Loucy (cell line): ENCODE measurements around the gene LRRN4CL.

ENCODE experiments used
- H2AFZ ChIP-seq: fragments of 200-600 bp; sonication (generic); 2 replicates; pipeline ENCODE4 v1.6.0; 2016; ENCODE audit warnings: antibody characterized with exemption, mild to moderate bottlenecking, low read length, moderate library complexity
- H3F3A ChIP-seq: fragments of 200-600 bp; 2 replicates; pipeline ENCODE4 v1.6.0; 2016; ENCODE audit warnings: antibody characterized with exemption, low read depth, mild to moderate bottlenecking
- H3K27me3 ChIP-seq: fragments of 200-600 bp; sonication (generic); 2 replicates; pipeline ENCODE4 v1.6.1; 2014; ENCODE audit warnings: low read length, mild to moderate bottlenecking; ENCODE audit not compliant: insufficient read depth, poor library complexity, severe bottlenecking
- H3K36me3 ChIP-seq: fragments of 200-600 bp; sonication (generic); 2 replicates; pipeline ENCODE4 v1.6.1; 2016; ENCODE audit warnings: low read length; ENCODE audit not compliant: insufficient read depth
- H3K4me1 ChIP-seq: fragments of 200-600 bp; sonication (generic); 2 replicates; pipeline ENCODE4 v1.5.1; 2014; ENCODE audit warnings: low read length, mild to moderate bottlenecking; ENCODE audit not compliant: insufficient read depth, poor library complexity, severe bottlenecking
- H3K4me2 ChIP-seq: fragments of 200-600 bp; sonication (generic); 2 replicates; pipeline ENCODE4 v1.6.0; 2014; ENCODE audit warnings: antibody characterized with exemption, low read length, low read depth, mild to moderate bottlenecking; ENCODE audit not compliant: poor library complexity, severe bottlenecking
- H3K4me3 ChIP-seq: fragments of 200-600 bp; sonication (generic); 2 replicates; pipeline ENCODE4 v1.5.1; 2014; ENCODE audit warnings: low read length, mild to moderate bottlenecking, mixed read lengths; ENCODE audit not compliant: poor library complexity, severe bottlenecking
- H3K79me2 ChIP-seq: fragments of 200-600 bp; sonication (generic); 2 replicates; pipeline ENCODE4 v1.6.1; 2014; ENCODE audit warnings: low read length; ENCODE audit not compliant: insufficient read depth
- H3K9ac ChIP-seq: fragments of 200-600 bp; sonication (generic); 2 replicates; pipeline ENCODE4 v1.6.0; 2014; ENCODE audit warnings: mild to moderate bottlenecking, low read depth, low read length, moderate library complexity; ENCODE audit not compliant: poor library complexity, severe bottlenecking
- H3K9me2 ChIP-seq: fragments of 200-600 bp; sonication (generic); replicated peaks from 2 replicates; pipeline ENCODE4 v1.6.1; 2016; ENCODE audit warnings: low read depth, low read length, mixed read lengths
- H3K9me3 ChIP-seq: fragments of 200-600 bp; sonication (generic); 2 replicates; pipeline ENCODE4 v1.6.1; 2014; ENCODE audit warnings: mild to moderate bottlenecking, antibody characterized with exemption, low read length, low read depth; ENCODE audit not compliant: insufficient read depth
- H4K20me1 ChIP-seq: fragments of 200-600 bp; sonication (generic); 2 replicates; pipeline ENCODE4 v1.6.0; 2014; ENCODE audit warnings: antibody characterized with exemption, low read length, mild to moderate bottlenecking; ENCODE audit not compliant: insufficient read depth, poor library complexity, severe bottlenecking
- EZH2phosphoT487 ChIP-seq: fragments of 200-600 bp; IDR thresholded peaks from 2 replicates; pipeline ENCODE4 v1.6.1; 2018; ENCODE audit warnings: antibody characterized with exemption, mild to moderate bottlenecking, moderate library complexity, borderline replicate concordance
- TF ChIP-seq, protein P1 (sequence below): fragments of 200-600 bp; sonication (generic); conservative IDR thresholded peaks from 2 replicates; pipeline ENCODE4 v1.5.1; 2014; ENCODE audit warnings: mild to moderate bottlenecking, antibody characterized with exemption, low read length

LRRN4CL gene

DNA sequence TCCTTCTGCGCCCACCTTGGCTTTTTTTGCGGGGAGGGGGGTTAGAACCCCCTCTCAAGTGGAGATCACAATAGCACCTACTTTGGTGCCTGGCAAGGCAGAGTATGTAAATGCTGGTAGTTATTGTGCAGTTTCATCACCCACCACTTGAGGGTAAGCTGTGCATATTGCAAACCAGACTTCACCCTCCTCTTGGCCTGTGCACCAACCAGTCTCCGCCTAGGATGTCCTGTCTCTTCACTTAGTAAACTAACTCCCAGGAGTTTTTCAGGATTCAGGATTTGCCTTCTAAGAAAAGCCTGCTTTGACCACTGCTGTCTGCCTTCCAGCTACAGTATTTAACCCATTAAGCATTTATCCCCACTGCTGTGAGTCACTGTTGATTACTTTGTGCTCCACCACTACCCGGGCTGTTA, 8.5 kb downstream of the LRRN4CL start:
- Histone ChIP-seq H4K20me1 (peaks cover 21% of the 10 kb centered on the region), H3K4me1 (peaks cover 17% of the 10 kb centered on the region), H3K9me3 (no peaks in the 10 kb centered on the region), H3K9ac (no peak overlapping the region), H3K27me3 (no peaks in the 10 kb centered on the region), H3K4me3 (no peak overlapping the region), H3K36me3 (no peaks in the 10 kb centered on the region), H3K4me2 (no peak overlapping the region), H2AFZ (peak overlapping the region; percentile 91), H3K79me2 (peaks cover 27% of the 10 kb centered on the region), H3F3A (no peaks in the 10 kb centered on the region), H3K9me2 (no peaks in the 10 kb centered on the region)
- TF ChIP-seq, protein P1, sequence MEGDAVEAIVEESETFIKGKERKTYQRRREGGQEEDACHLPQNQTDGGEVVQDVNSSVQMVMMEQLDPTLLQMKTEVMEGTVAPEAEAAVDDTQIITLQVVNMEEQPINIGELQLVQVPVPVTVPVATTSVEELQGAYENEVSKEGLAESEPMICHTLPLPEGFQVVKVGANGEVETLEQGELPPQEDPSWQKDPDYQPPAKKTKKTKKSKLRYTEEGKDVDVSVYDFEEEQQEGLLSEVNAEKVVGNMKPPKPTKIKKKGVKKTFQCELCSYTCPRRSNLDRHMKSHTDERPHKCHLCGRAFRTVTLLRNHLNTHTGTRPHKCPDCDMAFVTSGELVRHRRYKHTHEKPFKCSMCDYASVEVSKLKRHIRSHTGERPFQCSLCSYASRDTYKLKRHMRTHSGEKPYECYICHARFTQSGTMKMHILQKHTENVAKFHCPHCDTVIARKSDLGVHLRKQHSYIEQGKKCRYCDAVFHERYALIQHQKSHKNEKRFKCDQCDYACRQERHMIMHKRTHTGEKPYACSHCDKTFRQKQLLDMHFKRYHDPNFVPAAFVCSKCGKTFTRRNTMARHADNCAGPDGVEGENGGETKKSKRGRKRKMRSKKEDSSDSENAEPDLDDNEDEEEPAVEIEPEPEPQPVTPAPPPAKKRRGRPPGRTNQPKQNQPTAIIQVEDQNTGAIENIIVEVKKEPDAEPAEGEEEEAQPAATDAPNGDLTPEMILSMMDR, result peak; percentile 63
- no peak for TF ChIP-seq EZH2phosphoT487

DNA sequence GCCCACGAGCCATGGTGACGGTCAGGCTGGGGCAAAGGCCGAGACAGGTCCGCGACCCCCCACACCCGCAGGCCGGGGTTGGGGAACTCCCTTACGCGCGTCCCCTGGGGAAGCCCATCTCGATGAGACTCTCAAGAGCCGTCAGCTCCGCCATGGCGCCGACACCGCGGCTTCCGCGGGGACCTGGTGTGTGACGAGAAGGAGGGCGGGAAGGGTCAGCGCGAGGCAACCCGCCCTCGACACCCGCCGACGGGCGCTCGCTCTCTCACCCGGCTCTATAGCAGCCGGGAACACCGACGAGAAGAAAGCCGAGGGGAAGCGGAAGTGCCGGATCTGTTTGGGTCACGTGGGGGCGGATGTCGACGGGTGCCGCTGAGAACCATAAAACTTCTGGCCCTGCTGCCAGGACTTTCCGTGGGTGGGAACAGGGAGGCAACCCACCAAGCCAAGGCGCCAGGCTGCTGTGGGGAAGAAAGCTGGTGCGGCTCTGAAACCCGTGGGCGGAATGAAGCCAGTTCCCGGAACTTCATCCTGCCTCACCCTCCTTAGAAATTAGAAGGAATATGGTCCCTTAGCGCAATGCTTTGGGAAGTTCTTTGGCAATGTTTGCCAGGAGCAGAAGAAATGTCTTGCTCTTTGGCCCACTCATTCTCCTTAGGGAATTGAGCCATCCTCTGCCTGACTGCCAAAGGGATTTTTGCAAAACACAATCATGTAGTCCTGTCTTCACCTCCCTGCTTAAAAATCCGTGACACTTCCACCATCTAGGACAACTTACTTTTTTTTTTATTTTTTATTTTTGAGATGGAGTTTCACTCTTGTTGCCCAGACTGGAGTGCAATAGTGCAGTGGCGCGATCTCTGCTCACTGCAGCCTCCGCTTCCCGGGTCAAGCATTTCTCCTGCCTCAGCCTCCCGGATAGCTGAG, 10.3 kb downstream of the LRRN4CL start, which contains the start of gene UBXN1:
UBXN1 (minus strand) TSS at position 304 of the 927 bp plus-strand sequence; CDS start at position 154, 150 bp downstream.
- Histone ChIP-seq H3F3A (no peaks in the 10 kb centered on the region), H2AFZ (peak within 1 kb of the TSS; percentile 99), H3K36me3 (no peaks in the 10 kb centered on the region; the same call in 1 of the 2 replicates)

DNA sequence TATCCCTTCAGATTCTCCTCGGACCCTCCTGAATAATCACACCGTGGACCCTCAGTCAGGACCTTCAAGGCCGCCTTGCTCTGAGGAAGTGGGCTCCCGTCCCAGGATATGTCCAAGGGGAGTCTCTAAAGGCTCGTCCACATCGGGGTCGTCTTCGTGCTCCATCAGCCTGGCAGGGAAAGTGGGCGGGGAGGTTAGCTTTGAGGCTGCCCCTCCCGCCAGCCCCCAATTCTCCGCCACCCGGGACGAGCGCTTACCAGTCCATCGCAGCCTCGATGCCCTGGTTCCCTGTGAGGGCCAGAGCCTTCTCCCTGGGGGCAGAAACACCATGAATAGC, 10.9 kb downstream of the LRRN4CL start:
- Histone ChIP-seq H3K9me3 (no peaks in the 10 kb centered on the region), H3K4me3 (peak overlapping the region; percentile 91), H4K20me1 (peaks cover 22% of the 10 kb centered on the region), H3K4me1 (peaks cover 18% of the 10 kb centered on the region), H3K36me3 (no peaks in the 10 kb centered on the region; the same call in 1 of the 2 replicates), H3F3A (no peaks in the 10 kb centered on the region), H3K9me2 (no peaks in the 10 kb centered on the region), H2AFZ (no peak overlapping the region), H3K27me3 (no peaks in the 10 kb centered on the region), H3K79me2 (peaks cover 45% of the 10 kb centered on the region), H3K4me2 (peak overlapping the region; percentile 85), H3K9ac (peak overlapping the region; percentile 90)
- TF ChIP-seq EZH2phosphoT487, result no peak
- TF ChIP-seq, protein P1, result no peak

More for the DNA sequence above, 10.3 kb downstream of the LRRN4CL start, which contains the start of gene UBXN1:
- peak within 1 kb of the TSS; percentile 90 for H3K9ac ChIP-seq
- TF ChIP-seq, protein P1, result no peak
- TF ChIP-seq EZH2phosphoT487, result no peak
- peaks cover 39% of the 10 kb centered on the region for H3K79me2 ChIP-seq
- peaks cover 21% of the 10 kb centered on the region for H4K20me1 ChIP-seq
- H3K9me2 ChIP-seq, result no peaks in the 10 kb centered on the region
- peak within 1 kb of the TSS; percentile 85 for H3K4me2 ChIP-seq
- H3K4me3 ChIP-seq, result peak within 1 kb of the TSS; percentile 91
- H3K9me3 ChIP-seq, result no peaks in the 10 kb centered on the region
- peaks cover 17% of the 10 kb centered on the region for H3K4me1 ChIP-seq
- no peaks in the 10 kb centered on the region for H3K27me3 ChIP-seq
